Measurements from ENCODE around the gene GSG1.
"Not testable (repeated sequence)": the region's sequence is repeated elsewhere in the genome, so short reads cannot be mapped to it uniquely, and the experiment has no call there.

Gene GSG1

GRCh38 chr12:13046964-13047363 is 56.5 kb downstream of the GSG1 start:
- no peak for DNase-seq

- no peak for DNase-seq
Measured at GRCh38 chr12:13045816-13046215, 57.7 kb downstream of the GSG1 start.

GRCh38 chr12:13044906-13045299 is 58.6 kb downstream of the GSG1 start:
- DNase-seq: no peak

GRCh38 chr12:13044002-13044905 is 59.2 kb downstream of the GSG1 start, which contains the start of gene FAM234B:
Gene FAM234B (plus strand): TSS chr12:13044381. CDS start chr12:13044404, 23 bp downstream.
- DNase-seq: peak; percentile 16

- DNase-seq: no peak
Measured at GRCh38 chr12:13042666-13043230, 60.7 kb downstream of the GSG1 start.

- DNase-seq: no peak
Measured at GRCh38 chr12:13041224-13041623, 62.2 kb downstream of the GSG1 start.

- no peak for DNase-seq
Measured at GRCh38 chr12:13039328-13039956, 64.0 kb downstream of the GSG1 start.

GRCh38 chr12:13038491-13039161 is 64.8 kb downstream of the GSG1 start:
- DNase-seq: no peak

GRCh38 chr12:13036881-13037280 is 66.6 kb downstream of the GSG1 start:
- DNase-seq: no peak

GRCh38 chr12:13035335-13035734 is 68.1 kb downstream of the GSG1 start:
- DNase-seq: not testable (repeated sequence)
